Activated T-helper 2 cell treated with anti-CD3 and anti-CD28 coated beads, Interferon-gamma antibody, Interleukin-2, Interleukin-4, amounts not matched to agents 10 μg/mL and 5 μg/mL and 100 μg/mL, durations not matched to agents 14 hours and 24 hours and 36 hours (primary cell): ENCODE results near the gene FARP1. TPM values are rescaled to one million over a fixed set of nuclear protein-coding genes. Genes with fewer than 3 reads are reported as not detected.

Source experiments
- DNase-seq: peaks from one replicate; pipeline ENCODE4 v3.0.0; 2021; ENCODE audit warnings: low spot score
- H3K27ac Mint-ChIP-seq: one replicate; pipeline ENCODE4 v1.8.0; 2021; ENCODE audit warnings: mixed read lengths
- H3K27me3 Mint-ChIP-seq: one replicate; pipeline ENCODE4 v1.8.0; 2021; ENCODE audit warnings: low read depth, mixed read lengths
- H3K36me3 Mint-ChIP-seq: one replicate; pipeline ENCODE4 v1.8.0; 2021; ENCODE audit warnings: low read depth, mixed read lengths
- H3K4me1 Mint-ChIP-seq: one replicate; pipeline ENCODE4 v1.8.0; 2021; ENCODE audit warnings: low read depth, mixed read lengths
- H3K4me3 Mint-ChIP-seq: one replicate; pipeline ENCODE4 v1.8.0; 2021; ENCODE audit warnings: low read depth, mild to moderate bottlenecking, moderate library complexity, mixed read lengths
- H3K9me3 Mint-ChIP-seq: one replicate; pipeline ENCODE4 v1.8.0; 2021; ENCODE audit warnings: mixed read lengths
- intact Hi-C: fragments of 100-400 bp; cut with micrococcal nuclease; formaldehyde crosslinking; loops from one replicate; pipeline ENCODE4 v1.15.1; 2023
- total RNA-seq: library from RNA; stranded (reverse); gene quantifications from 2 replicates; pipeline ENCODE4 v1.2.3, GENCODE V29; 2022

FARP1 gene
- total RNA-seq, 1 donor from 2014 or later = 0.89 TPM

DNA sequence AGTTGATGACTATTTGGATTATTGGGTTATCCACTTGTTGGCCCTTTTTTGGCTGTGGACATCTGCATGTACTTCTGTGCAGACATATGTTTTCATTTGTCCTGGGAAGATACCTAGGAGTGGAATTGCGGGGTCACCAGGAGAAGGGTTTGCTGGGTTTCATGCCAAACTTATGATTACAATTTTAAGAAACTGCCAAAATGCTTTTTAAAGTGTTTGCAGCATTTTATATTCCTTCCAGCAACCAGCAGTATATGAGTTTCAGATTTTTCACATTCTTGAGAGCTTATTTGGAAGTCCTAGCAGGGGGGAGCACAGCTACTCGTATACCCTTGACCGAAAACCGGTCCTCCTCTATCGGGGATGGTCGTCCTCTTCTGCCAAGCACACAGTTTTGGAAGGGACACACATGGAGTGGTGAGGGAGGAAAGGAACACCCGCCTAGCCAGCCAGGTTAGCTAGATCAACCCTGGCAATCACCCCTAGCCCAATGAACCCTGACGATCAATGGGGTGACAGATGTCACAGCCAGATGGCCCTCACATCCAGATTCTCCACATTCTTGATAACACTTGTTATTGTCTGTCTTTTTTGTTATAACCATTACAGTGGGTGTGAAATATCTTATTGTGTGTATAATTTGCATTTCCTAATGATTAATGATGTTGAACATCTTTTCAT is 60.9 kb downstream of the FARP1 start:
- H3K9me3 Mint-ChIP-seq = peaks cover 4% of the 10 kb centered on the region
- no peak overlapping the region for H3K4me3 Mint-ChIP-seq
- intact Hi-C loops = no loop called here
- no peaks in the 10 kb centered on the region for H3K36me3 Mint-ChIP-seq
- H3K4me1 Mint-ChIP-seq = no peaks in the 10 kb centered on the region
- no peak for DNase-seq
- no peaks in the 10 kb centered on the region for H3K27me3 Mint-ChIP-seq
- H3K27ac Mint-ChIP-seq = no peak overlapping the region

DNA sequence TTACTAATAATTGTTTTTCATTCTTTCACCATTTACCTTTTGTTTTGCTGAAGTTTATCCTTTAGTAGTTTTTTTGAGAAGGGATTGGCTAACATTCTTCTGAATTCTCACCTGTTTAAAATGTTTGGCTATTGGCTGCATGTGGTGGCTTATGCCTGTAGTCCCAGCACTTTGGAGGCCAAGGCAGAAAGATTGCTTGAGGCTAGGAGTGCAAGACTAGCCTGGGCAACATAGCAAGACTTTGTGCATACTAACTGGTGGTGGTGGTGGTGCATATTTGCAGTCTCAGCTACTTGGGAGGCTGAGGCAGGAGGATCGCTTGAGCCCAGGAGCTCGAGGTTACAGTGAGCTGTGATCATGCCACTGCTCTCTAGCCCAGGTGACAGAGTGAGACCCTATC is 61.7 kb downstream of the FARP1 start:
- intact Hi-C loops = no loop called here
- no peak overlapping the region for H3K27ac Mint-ChIP-seq
- no peak for DNase-seq
- no peaks in the 10 kb centered on the region for H3K4me1 Mint-ChIP-seq
- H3K27me3 Mint-ChIP-seq = no peaks in the 10 kb centered on the region
- H3K36me3 Mint-ChIP-seq = no peaks in the 10 kb centered on the region
- H3K4me3 Mint-ChIP-seq = no peak overlapping the region
- H3K9me3 Mint-ChIP-seq = peaks cover 4% of the 10 kb centered on the region

DNA sequence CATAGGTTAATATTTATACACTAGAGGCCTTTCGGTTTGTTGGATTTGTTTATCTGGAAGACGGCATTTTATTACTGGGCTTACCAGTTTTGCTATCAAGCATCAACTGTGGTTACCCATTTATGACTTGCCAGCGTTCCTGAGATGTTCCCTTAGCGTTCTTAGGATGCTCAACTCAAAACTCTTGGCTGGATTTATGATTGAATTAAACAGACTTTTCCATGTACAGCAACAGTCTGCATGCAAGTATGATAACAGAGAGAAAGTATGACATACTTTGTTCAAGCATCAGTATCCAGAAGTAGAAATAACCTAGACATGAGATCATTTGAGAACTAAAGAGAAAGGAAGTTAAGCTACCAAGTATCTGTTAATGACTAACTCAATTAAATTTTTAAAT is 64.1 kb downstream of the FARP1 start:
- H3K9me3 Mint-ChIP-seq = peaks cover 4% of the 10 kb centered on the region
- H3K36me3 Mint-ChIP-seq = no peaks in the 10 kb centered on the region
- no peak for DNase-seq
- no peaks in the 10 kb centered on the region for H3K27me3 Mint-ChIP-seq
- H3K4me3 Mint-ChIP-seq = no peak overlapping the region
- intact Hi-C loops = no loop called here
- H3K4me1 Mint-ChIP-seq = no peaks in the 10 kb centered on the region
- no peak overlapping the region for H3K27ac Mint-ChIP-seq

DNA sequence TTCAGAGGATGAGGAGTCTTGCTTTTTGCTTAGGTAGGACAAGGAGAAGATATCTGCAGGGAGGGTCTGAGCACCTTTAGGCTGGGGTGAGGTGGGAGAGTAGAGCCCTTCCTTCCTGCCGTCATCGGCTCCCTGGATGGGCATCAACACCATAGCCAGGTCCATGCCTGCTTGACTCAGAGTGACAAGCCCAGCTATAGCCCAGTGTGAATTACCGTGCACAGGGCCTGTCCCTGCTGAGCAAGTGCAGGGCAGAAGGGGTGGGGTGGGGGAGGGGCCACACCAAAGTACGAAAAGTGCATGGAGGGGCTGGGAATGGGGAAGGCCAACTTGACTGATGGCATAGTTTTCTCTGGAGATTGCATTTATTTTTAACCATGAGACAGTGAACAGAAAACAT is 64.5 kb downstream of the FARP1 start:
- intact Hi-C loops = no loop called here
- Mint-ChIP-seq H3K9me3 (peaks cover 4% of the 10 kb centered on the region), H3K27me3 (no peaks in the 10 kb centered on the region), H3K4me3 (no peak overlapping the region), H3K4me1 (no peaks in the 10 kb centered on the region), H3K36me3 (no peaks in the 10 kb centered on the region), H3K27ac (no peak overlapping the region)
- DNase-seq = no peak

DNA sequence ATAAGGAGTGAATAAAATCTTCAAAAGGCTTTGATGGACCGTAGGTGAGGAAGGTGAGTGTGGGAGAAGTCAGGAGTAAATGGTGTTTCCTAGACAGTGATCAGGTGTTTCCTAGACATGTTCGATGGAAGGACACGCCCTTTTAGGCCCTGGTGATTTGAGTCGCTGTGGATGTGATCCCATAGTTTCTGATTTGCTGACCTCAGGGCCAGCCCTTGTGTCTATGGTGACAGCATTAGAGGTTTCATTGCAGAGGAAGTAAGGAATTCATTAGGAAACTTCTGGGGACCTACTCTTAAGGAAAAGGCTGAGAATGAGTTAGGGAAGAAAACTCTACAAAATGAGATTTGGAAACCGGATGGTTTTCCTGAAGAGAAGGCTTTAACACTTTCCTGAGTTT is 65.7 kb downstream of the FARP1 start:
- H3K9me3 Mint-ChIP-seq = peaks cover 4% of the 10 kb centered on the region
- H3K27me3 Mint-ChIP-seq = no peaks in the 10 kb centered on the region
- no peak overlapping the region for H3K27ac Mint-ChIP-seq
- intact Hi-C loops = no loop called here
- H3K36me3 Mint-ChIP-seq = no peaks in the 10 kb centered on the region
- H3K4me3 Mint-ChIP-seq = no peak overlapping the region
- DNase-seq = no peak
- H3K4me1 Mint-ChIP-seq = no peaks in the 10 kb centered on the region

DNA sequence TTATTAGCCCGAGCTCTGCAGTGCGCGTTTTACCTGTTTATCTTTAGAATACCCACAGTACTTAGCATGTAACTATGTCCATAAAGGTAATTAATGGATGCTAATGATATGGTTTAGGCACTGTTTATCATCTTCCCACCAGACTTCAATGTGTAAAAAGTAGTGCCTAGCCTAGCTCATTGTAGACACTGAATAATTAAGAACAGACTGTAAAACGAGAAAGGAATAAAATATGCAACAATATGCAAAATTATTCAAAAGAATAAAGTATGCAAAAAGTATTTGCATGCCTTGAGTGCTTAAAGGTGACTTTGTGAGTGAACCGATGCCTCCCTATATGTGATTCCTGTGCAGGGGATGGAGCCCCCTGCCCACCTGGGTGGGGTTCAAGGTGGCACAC is 69.9 kb downstream of the FARP1 start:
- intact Hi-C loops = no loop called here
- no peaks in the 10 kb centered on the region for H3K27me3 Mint-ChIP-seq
- H3K27ac Mint-ChIP-seq = no peak overlapping the region

DNA sequence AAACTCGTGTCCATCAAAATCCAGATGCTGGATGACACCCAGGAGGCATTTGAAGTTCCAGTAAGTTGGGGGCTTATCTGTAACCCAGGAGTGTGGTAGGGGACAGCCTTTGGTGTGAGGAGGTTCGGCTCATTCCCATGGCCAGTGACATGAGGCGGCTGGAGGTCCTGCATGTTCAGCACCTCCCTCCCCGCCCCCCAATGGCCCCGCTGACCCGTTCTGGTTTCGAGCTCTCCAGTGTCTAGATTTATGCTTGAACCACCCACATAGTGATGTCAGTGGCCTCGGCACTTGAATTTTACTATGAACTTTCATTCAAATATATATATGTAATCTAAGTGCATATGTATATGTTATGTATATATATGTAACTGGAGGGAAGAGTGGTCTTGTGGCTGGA is 70.5 kb downstream of the FARP1 start:
- no peak overlapping the region for H3K27ac Mint-ChIP-seq
- H3K9me3 Mint-ChIP-seq = no peaks in the 10 kb centered on the region
- DNase-seq = no peak
- no peaks in the 10 kb centered on the region for H3K36me3 Mint-ChIP-seq
- H3K4me1 Mint-ChIP-seq = no peaks in the 10 kb centered on the region
- H3K27me3 Mint-ChIP-seq = no peaks in the 10 kb centered on the region
- intact Hi-C loops = no loop called here
- no peak overlapping the region for H3K4me3 Mint-ChIP-seq

More for the DNA sequence above, 69.9 kb downstream of the FARP1 start:
- Mint-ChIP-seq H3K36me3 (no peaks in the 10 kb centered on the region), H3K4me1 (no peaks in the 10 kb centered on the region), H3K4me3 (no peak overlapping the region), H3K9me3 (no peaks in the 10 kb centered on the region)
- DNase-seq = no peak

DNA sequence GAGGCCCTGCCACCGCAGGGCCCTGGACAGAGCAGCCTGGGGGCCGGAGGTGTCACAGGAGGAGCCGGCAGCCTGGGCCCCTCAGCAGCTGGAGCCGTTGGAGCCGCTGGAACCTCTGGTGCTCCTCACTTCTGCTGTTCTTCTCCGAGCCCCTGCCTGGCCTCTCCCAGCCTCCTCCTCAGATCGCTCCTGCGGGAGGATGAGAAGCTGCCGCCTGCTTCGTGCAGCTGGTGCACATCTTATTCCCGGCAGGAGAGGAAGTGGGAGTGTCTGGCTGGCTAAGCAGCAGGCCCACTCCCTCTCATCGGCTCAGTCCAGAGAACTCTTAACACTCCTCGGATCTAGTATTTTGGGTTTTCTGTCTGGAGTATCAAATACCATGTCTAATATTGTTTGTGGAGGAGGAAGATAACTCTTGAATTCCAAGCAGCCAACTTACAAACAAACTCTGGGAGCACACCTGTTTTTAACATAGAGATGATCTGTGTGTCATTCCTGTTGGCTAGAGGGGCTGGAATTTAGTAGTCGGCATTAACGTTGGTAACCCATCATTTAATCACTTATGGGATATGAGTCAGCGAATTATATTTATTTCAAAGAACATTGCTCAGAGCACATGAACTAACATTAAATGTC is 71.2 kb downstream of the FARP1 start:
- Mint-ChIP-seq H3K36me3 (no peaks in the 10 kb centered on the region), H3K9me3 (no peaks in the 10 kb centered on the region), H3K4me1 (no peaks in the 10 kb centered on the region), H3K27me3 (peaks cover 1% of the 10 kb centered on the region), H3K27ac (no peak overlapping the region), H3K4me3 (no peak overlapping the region)
- DNase-seq = no peak
- intact Hi-C loops = no loop called here

DNA sequence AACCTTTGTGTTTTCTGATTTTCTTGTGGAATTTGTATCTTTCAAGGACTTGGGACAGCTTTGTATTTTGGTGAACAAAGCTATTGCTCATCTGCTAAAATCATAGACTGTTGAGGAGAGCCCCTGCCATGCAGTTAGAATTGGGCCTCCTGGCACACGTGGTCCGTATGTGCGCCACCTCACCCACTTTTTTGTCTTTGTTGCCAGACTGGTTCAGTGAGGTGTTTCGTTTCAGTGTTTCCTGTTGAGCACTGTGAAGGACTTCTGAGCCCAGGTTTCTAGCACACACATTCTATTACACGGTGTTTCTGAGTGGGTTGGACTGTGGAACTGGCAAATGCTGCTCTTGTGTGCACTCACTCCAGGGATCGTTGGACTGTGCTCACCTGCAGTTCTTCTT is 71.8 kb downstream of the FARP1 start:
- Mint-ChIP-seq H3K27me3 (peaks cover 1% of the 10 kb centered on the region), H3K27ac (no peak overlapping the region)

DNA sequence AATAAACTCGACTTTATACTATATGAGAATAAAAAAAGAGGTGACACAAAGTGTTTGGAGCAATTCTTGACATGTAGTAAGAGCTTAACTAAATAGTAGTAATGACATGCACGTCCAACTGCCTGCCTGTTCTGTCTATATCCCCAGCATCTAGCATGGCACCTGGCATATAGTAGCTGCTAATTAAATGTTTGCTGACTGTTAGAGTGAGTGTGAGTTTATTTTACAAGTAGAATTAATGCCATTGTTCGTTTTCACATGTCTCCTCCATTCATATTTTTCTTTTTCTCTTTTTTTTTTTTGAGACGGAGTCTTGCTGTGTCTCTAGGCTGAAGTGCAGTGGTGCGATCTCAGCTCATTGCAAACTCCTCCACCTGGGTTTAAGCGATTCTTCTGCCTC is 72.6 kb downstream of the FARP1 start:
- H3K27me3 Mint-ChIP-seq = peaks cover 1% of the 10 kb centered on the region
- H3K9me3 Mint-ChIP-seq = no peaks in the 10 kb centered on the region
- DNase-seq = no peak
- H3K27ac Mint-ChIP-seq = no peak overlapping the region
- H3K36me3 Mint-ChIP-seq = no peaks in the 10 kb centered on the region
- H3K4me3 Mint-ChIP-seq = no peak overlapping the region
- H3K4me1 Mint-ChIP-seq = no peaks in the 10 kb centered on the region
- intact Hi-C loops = no loop called here

More for the DNA sequence above, 71.8 kb downstream of the FARP1 start:
- Mint-ChIP-seq H3K36me3 (no peaks in the 10 kb centered on the region), H3K4me3 (no peak overlapping the region), H3K4me1 (no peaks in the 10 kb centered on the region), H3K9me3 (no peaks in the 10 kb centered on the region)
- intact Hi-C loops = no loop called here
- DNase-seq = no peak

DNA sequence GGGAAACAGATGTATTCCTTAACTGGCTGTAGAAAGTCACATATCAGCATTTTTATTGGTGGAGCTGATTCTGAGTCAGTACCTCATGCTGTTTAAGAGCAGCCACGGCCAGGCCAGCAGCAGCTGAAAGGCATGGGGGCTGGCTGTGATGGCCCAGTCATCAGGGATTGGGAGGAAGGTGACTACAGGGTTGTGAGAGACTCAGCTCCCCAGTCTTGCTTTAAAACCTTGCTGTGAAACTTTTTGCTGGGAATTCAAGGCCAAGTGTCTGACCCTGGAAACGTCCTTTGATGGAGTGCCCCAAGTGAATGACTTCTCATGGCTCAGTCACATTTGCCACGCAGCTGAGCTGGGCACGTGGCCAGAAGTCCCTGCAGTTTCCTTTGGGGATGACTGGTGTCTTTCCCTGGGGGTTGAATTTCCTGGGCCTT is 73.3 kb downstream of the FARP1 start:
- peaks cover 2% of the 10 kb centered on the region for H3K27me3 Mint-ChIP-seq
- H3K4me1 Mint-ChIP-seq = no peaks in the 10 kb centered on the region
- no peak overlapping the region for H3K27ac Mint-ChIP-seq
- H3K36me3 Mint-ChIP-seq = no peaks in the 10 kb centered on the region
- intact Hi-C loops = no loop called here
- H3K9me3 Mint-ChIP-seq = no peaks in the 10 kb centered on the region
- H3K4me3 Mint-ChIP-seq = no peak overlapping the region
- DNase-seq = no peak

DNA sequence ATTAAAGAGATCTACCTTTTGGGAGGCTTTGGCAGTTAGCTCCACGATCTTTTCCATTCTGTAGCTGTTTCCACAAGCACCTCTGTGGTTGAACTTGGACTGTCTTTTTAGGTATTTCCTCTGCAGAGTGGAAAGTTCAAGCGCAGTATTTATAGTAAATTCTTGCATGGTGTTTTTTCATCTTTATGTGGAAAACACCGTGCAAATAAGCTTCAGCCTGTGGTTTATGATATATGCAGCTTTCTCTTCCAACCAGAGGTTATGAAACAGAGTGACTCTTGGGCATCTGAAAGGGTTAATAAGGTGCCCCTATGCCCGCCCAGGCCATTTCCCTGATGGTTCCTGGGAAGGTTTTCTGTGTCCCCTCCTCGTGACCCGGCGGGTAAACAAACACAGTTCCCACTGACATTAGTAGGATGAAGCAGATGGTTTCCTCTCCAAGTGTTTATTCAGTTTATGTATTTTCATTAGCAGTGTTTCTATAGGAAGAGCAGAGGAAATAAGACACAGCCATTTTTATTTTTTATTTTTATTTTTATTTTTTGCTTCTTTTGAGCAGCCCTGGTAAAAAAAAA is 73.9 kb downstream of the FARP1 start:
- Mint-ChIP-seq H3K27ac (no peak overlapping the region), H3K4me1 (no peaks in the 10 kb centered on the region), H3K9me3 (no peaks in the 10 kb centered on the region), H3K4me3 (no peak overlapping the region), H3K27me3 (peaks cover 2% of the 10 kb centered on the region), H3K36me3 (no peaks in the 10 kb centered on the region)
- intact Hi-C loops = no loop called here
- DNase-seq = no peak

DNA sequence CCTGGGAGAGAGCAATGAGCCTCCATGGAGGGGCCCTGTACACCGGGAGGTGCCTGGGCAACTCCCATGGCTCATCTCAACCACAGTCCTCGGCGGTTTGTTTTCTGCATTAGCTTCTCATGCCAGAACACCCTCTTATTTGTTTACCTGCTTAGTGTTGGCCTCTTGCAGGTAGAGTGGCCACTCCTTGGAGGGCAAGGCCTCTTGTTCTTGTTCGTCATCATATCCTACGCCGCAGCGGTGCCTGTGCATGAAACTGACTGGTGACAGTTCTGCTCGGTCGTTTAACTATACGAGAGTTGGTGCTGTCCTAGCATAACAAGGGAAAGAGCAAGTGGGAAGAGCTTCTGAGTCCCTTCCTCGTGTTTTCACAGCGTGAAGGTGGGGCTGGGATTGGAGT is 74.7 kb downstream of the FARP1 start:
- no peaks in the 10 kb centered on the region for H3K9me3 Mint-ChIP-seq
- DNase-seq = no peak
- peaks cover 2% of the 10 kb centered on the region for H3K27me3 Mint-ChIP-seq
- intact Hi-C loops = no loop called here
- no peaks in the 10 kb centered on the region for H3K36me3 Mint-ChIP-seq
- no peak overlapping the region for H3K27ac Mint-ChIP-seq
- H3K4me3 Mint-ChIP-seq = no peak overlapping the region
- no peaks in the 10 kb centered on the region for H3K4me1 Mint-ChIP-seq
